GM23248 (cell line): Measurements from ENCODE around the gene TMED4. TPM values are rescaled to one million over a fixed set of nuclear protein-coding genes. Genes with fewer than 3 reads are reported as not detected.

Experiments
- DNase-seq: peaks from one replicate; pipeline ENCODE4 v3.0.0-alpha.2; 2015
- H2AFZ ChIP-seq: fragments of 200-600 bp; sonication (generic); 2 replicates; pipeline ENCODE4 v1.6.1; 2016; ENCODE audit warnings: antibody characterized with exemption
- H3F3A ChIP-seq: fragments of 200-600 bp; sonication (generic); 2 replicates; pipeline ENCODE4 v1.6.1; 2016; ENCODE audit warnings: mild to moderate bottlenecking, antibody characterized with exemption, mixed run types; ENCODE audit not compliant: insufficient read depth
- H3K27ac ChIP-seq: fragments of 200-600 bp; sonication (generic); 2 replicates; pipeline ENCODE4 v1.5.1; 2016; ENCODE audit warnings: mild to moderate bottlenecking
- H3K27me3 ChIP-seq: fragments of 200-600 bp; sonication (generic); replicated peaks from 2 replicates; pipeline ENCODE4 v1.6.1; 2016; ENCODE audit warnings: mild to moderate bottlenecking; ENCODE audit not compliant: insufficient read depth
- H3K36me3 ChIP-seq: fragments of 200-600 bp; sonication (generic); 2 replicates; pipeline ENCODE4 v1.6.1; 2016; ENCODE audit warnings: low read depth, mild to moderate bottlenecking
- H3K4me1 ChIP-seq: fragments of 200-600 bp; sonication (generic); 2 replicates; pipeline ENCODE4 v1.6.1; 2016; ENCODE audit warnings: mild to moderate bottlenecking; ENCODE audit not compliant: insufficient read depth
- H3K4me2 ChIP-seq: fragments of 200-600 bp; sonication (generic); one replicate; pipeline ENCODE4 v1.6.1; 2016; ENCODE audit warnings: mild to moderate bottlenecking; ENCODE audit not compliant: unreplicated experiment
- H3K4me3 ChIP-seq: fragments of 200-600 bp; sonication (generic); 2 replicates; pipeline ENCODE4 v1.5.1; 2016; ENCODE audit warnings: mild to moderate bottlenecking
- H3K79me2 ChIP-seq: fragments of 200-600 bp; sonication (generic); 2 replicates; pipeline ENCODE4 v1.6.1; 2016; ENCODE audit warnings: mild to moderate bottlenecking; ENCODE audit not compliant: insufficient read depth
- H3K9ac ChIP-seq: fragments of 200-600 bp; sonication (generic); 2 replicates; pipeline ENCODE4 v1.6.1; 2016; ENCODE audit warnings: mild to moderate bottlenecking
- H3K9me2 ChIP-seq: fragments of 200-600 bp; sonication (generic); 2 replicates; pipeline ENCODE4 v1.6.1; 2016; ENCODE audit warnings: mixed run types, mild to moderate bottlenecking, moderate library complexity; ENCODE audit not compliant: insufficient read depth
- H3K9me3 ChIP-seq: fragments of 200-600 bp; sonication (generic); one replicate; pipeline ENCODE4 v1.6.1; 2017; ENCODE audit warnings: low read depth
- H4K20me1 ChIP-seq: fragments of 200-600 bp; sonication (generic); 2 replicates; pipeline ENCODE4 v1.6.0; 2016; ENCODE audit not compliant: insufficient read depth
- EZH2 ChIP-seq: fragments of 200-600 bp; sonication (generic); IDR thresholded peaks from 2 replicates; pipeline ENCODE4 v1.6.1; 2018; ENCODE audit warnings: antibody characterized with exemption, mild to moderate bottlenecking; ENCODE audit not compliant: insufficient read depth, poor library complexity, severe bottlenecking
- EZH2phosphoT487 ChIP-seq: fragments of 200-600 bp; sonication (generic); IDR thresholded peaks from 2 replicates; pipeline ENCODE4 v1.6.1; 2018; ENCODE audit warnings: antibody characterized with exemption, moderate library complexity, mild to moderate bottlenecking, low read depth; ENCODE audit not compliant: insufficient read depth
- WGBS, 2 experiments: methylation state at CpG; one replicate each; pipeline ENCODE4 v1.1.6; 2015 to 2017; ENCODE audit warnings: low lambda C conversion rate in 2 of 2, low coverage in 1 of 2; ENCODE audit errors: missing lambda C conversion rate in 2 of 2; 5-methylcytosine and 5-hydroxymethylcytosine counted together
- in situ Hi-C: fragments of 300-500 bp; cut with MboI; formaldehyde crosslinking; loops from 2 replicates; pipeline ENCODE4 v1.15.0; 2020
- polyA plus RNA-seq: library from polyadenylated mRNA; unstranded; fragments of >200 nt; fragmentation: Nextera tagmentation; extraction: Ambion mirVana; gene quantifications from 2 replicates; pipeline ENCODE4 v1.2.1, GENCODE V29; 2016
- total RNA-seq: library from RNA; depleted of rRNA; stranded (reverse); fragments of >200 nt; shearing (Covaris generic); gene quantifications from 2 replicates; pipeline ENCODE4 v1.2.3, GENCODE V29; 2014

Gene TMED4
- total and polyA plus RNA-seq, 2 experiments from 2014 or later: 78.2 to 201 TPM

- Histone ChIP-seq H3F3A (0 out of 2 replicates have a peak, but pooled peaks cover 6% of the 10 kb centered on the region), H3K9me2 (no peaks in the 10 kb centered on the region), H3K9me3 (no peaks in the 10 kb centered on the region), H3K27ac (no peak overlapping the region), H3K4me1 (peaks cover 5% of the 10 kb centered on the region; the same call in 1 of the 2 replicates), H3K27me3 (no peaks in the 10 kb centered on the region), H2AFZ (no peak overlapping the region), H3K4me2 (no peak overlapping the region), H3K4me3 (no peak overlapping the region), H3K79me2 (no peaks in the 10 kb centered on the region), H4K20me1 (no peaks in the 10 kb centered on the region), H3K36me3 (no peaks in the 10 kb centered on the region), H3K9ac (no peak overlapping the region)
- no peak for DNase-seq
- in situ Hi-C loops: no loop called here
- no peak for TF ChIP-seq EZH2phosphoT487
- 71 to 73% methylated on average over 5 of the region's 5 CpGs for WGBS, 2 experiments
Observed at GRCh38 chr7:44540592-44541027, 41.4 kb downstream of the TMED4 start.

DNA sequence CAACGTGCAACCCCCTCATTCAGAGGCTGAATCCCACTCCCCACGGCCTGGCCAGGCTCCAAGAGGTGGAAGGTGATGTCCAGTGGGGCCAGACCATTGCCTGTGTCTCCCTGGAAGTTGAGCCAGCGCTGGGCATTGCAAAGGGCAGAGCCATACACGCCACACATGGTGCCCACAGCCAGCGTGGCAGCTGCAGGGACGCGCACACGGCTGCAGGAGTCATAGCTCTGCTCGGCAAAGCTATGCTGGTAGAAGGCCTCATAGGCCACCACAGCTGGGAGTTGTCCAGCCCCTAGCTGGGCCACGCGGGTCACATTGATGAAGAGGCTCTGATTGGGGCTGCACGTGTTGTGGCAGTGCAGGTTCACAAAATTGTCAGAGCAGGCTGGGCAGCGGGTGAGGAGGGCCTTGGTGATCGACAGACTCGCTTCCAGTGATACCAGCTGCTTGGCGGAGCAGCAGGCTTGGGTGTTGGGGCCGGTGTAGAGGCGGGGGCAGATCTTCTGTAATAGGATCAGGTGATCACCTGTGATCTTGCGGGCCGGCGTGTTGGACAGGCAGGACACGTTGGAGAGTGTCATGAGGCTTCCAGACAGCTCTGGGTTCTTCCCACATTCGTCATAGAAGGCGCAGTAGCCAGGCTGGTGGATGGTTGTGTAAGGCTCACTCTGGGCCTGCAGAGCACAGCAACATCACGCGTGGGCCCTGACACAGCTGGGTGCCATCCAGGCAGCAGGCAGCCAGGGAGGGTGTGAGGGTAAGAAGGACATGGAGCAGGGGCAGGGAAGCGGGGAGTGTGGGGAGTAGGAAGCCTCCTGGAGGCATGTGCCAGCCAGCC, 42.1 kb downstream of the TMED4 start:
- no peaks in the 10 kb centered on the region for H4K20me1 ChIP-seq
- H2AFZ ChIP-seq: no peak overlapping the region
- H3K4me3 ChIP-seq: no peak overlapping the region
- no peaks in the 10 kb centered on the region for H3K27me3 ChIP-seq
- WGBS, 2 experiments: 80 to 81% methylated on average over 27 of the region's 27 CpGs
- TF ChIP-seq EZH2phosphoT487 (no peak), EZH2 (no peak)
- H3K9ac ChIP-seq: no peak overlapping the region
- H3K9me2 ChIP-seq: no peaks in the 10 kb centered on the region
- H3K36me3 ChIP-seq: no peaks in the 10 kb centered on the region
- H3K9me3 ChIP-seq: no peaks in the 10 kb centered on the region
- in situ Hi-C loops: no loop called here
- no peaks in the 10 kb centered on the region for H3K79me2 ChIP-seq
- no peak overlapping the region for H3K27ac ChIP-seq
- no peak for DNase-seq
- H3K4me2 ChIP-seq: no peak overlapping the region
- H3K4me1 ChIP-seq: peaks cover 5% of the 10 kb centered on the region; the same call in 1 of the 2 replicates
- H3F3A ChIP-seq: 0 out of 2 replicates have a peak, but pooled peaks cover 6% of the 10 kb centered on the region

DNA sequence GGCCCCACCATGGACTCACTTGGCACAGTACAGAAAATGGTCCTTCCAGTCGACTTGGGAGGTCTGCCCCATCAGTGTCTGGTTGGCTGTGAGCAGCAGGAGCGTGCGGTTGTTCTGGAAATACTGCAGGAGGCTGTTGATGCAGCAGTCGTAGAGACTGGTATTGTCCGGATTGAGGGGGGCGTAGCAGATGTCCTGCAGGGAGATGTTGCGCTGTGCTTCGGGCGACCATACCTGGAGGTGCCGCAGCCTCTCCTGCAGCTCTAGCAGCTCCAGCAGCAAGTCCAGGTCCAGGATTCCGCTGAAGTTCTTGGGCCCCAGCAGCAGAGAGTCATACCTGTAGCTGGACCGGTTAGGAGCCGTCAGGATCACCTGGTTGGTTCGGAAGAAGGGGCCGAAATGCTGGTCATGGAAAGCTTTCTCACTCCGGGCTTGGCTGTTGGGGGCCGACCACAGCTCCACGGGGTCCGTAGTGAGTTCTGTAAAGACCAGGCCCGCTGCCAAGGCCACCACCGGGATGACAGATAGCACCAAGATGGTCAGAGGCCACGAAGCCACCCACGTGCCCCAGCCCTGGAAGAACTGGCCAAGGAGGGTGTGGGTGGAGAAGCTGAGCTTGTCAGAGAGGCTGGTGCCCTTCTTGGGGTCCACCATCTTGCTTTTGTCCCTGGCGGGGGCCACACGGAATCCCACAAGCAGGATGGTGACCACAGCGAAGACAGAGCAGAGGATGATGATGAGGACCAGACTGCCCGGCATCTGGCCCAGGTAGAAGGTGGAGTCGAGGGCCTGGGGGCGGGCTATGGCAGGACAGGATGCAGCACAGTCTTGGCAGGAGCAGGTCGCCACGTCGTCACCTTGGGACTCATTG, 43.0 kb downstream of the TMED4 start:
- no peaks in the 10 kb centered on the region for H3K36me3 ChIP-seq
- in situ Hi-C loops: no loop called here
- no peaks in the 10 kb centered on the region for H3K27me3 ChIP-seq
- no peak overlapping the region for H2AFZ ChIP-seq
- no peaks in the 10 kb centered on the region for H3K9me2 ChIP-seq
- DNase-seq: no peak
- H3K27ac ChIP-seq: no peak overlapping the region
- 76 to 80% methylated on average over 32 of the region's 32 CpGs for WGBS, 2 experiments
- TF ChIP-seq EZH2phosphoT487 (no peak), EZH2 (no peak)
- no peaks in the 10 kb centered on the region for H3K9me3 ChIP-seq
- H3K79me2 ChIP-seq: no peaks in the 10 kb centered on the region
- H3K9ac ChIP-seq: no peak overlapping the region
- H3K4me1 ChIP-seq: peaks cover 5% of the 10 kb centered on the region; the same call in 1 of the 2 replicates
- no peak overlapping the region for H3K4me3 ChIP-seq
- no peaks in the 10 kb centered on the region for H4K20me1 ChIP-seq
- no peak overlapping the region for H3K4me2 ChIP-seq
- 0 out of 2 replicates have a peak, but pooled peaks cover 6% of the 10 kb centered on the region for H3F3A ChIP-seq

DNA sequence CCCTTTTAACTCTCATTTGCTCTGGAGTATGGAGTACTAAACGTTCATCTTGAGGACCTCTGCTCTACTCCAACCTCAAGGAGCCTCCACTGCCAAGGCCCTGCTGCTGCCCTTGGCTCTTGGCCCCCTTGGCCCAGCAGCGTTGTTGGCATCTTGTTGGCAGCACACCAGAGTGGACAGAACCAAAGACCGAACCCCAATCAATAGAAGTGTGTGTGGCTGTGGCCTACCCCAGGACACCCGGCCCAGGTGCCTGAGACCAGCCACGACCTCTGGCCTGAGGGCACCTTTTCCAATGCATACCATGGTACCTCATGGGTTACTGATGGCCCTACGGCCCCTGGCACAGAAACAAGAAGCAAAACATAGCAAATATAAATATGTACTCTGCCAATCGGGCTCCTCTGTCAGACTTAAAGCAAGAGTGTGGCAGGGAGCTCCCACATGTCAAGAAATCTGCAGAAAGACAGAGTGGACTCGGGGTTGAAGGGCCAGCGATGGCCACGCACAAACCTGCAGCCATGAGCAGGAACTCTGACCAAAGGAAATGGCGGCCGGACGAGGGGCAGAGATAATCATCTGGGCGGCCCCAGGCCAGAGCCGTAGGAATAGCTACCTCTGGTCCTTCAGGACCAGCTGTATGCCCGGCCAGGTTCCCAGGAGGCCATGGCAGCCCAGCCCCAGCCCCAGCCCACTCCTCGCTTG, 43.8 kb downstream of the TMED4 start:
- Histone ChIP-seq H3K9me3 (no peaks in the 10 kb centered on the region), H3K9me2 (no peaks in the 10 kb centered on the region), H3K27ac (no peak overlapping the region), H3K9ac (no peak overlapping the region), H3K27me3 (no peaks in the 10 kb centered on the region), H4K20me1 (no peaks in the 10 kb centered on the region), H3K4me1 (peaks cover 5% of the 10 kb centered on the region; the same call in 1 of the 2 replicates), H3K4me3 (no peak overlapping the region), H3K4me2 (no peak overlapping the region), H2AFZ (no peak overlapping the region), H3F3A (0 out of 2 replicates have a peak, but pooled peaks cover 5% of the 10 kb centered on the region), H3K36me3 (no peaks in the 10 kb centered on the region), H3K79me2 (no peaks in the 10 kb centered on the region)
- in situ Hi-C loops: no loop called here
- TF ChIP-seq EZH2phosphoT487: no peak
- no peak for TF ChIP-seq EZH2
- 65 to 68% methylated on average over 17 of the region's 17 CpGs for WGBS, 2 experiments
- no peak for DNase-seq
